Measurements from ENCODE around the gene AATK.
"Not testable (repeated sequence)": the region's sequence is repeated elsewhere in the genome, so short reads cannot be mapped to it uniquely, and the experiment has no call there.

AATK gene

DNA sequence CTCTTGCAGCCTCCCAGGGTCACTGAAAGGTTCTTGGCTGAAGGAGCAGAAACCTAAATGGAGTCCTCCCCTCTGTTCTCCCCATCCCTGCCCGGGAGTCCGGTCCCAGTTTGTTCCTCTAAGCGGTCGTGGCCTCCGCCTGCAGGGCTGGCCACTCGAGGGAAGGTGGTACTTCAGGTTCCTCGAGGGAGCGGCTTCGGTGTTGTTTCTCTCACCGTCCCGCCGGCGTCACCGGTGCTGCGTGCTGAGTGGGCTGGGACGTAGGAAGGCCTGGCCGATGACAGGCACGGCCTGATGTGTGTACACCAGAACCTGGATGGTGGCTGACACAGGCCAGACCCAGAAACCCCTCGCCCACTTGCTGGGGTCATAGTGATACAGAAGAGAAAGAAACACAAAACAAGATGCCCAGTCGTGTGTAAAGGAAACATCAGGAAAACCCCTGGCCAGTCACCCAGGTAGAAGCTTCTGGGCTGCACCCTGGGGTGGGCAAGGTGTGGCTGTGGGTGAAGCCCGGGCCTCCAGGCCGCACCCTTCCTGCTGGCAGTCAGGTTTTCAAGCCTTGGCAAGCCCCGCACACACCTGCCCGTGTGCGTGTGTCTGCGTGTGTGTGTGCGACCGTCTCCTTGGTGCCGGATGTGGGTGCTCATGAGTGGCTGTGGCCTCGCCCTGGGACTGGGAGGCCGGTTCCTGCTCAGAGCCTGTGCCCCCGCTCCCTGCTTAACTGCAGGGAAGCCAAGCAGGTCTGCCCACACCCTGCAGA, 79.1 kb downstream of the AATK start:
- Histone ChIP-seq H3K4me1 (ENCODE audit: control insufficient read depth, insufficient read depth, low read length) (peaks cover 6% of the 10 kb centered on the region), H3K4me3 (ENCODE audit: low read length) (no peak overlapping the region)

DNA sequence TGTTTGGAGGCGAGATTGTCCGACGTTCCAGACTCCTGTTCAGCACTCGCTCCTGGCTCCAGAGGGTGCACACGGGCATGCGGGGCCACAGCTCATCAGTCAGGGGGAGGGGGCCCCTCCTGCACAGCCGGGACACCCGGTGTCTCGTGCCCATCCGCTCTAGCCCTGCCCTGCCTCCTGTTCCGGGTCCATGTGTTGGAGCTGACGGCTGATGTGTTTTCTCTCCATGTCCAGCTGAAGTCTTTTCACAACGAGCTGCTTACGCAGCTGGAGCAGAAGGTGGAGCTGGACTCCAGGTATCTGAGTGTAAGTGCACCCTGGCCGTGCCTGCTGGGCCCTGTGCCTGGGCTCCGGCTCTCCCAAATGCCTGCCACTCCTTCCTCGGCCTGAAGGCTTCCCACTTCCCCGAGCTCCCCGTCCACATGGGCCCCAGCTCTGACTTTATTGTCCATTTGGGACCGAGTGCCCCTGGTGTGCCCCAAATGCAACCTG, 80.6 kb downstream of the AATK start:
- no peak overlapping the region for H3K4me3 ChIP-seq (ENCODE audit: low read length)
- H3K4me2 ChIP-seq (ENCODE audit: low read length), result no peak overlapping the region
- H3K36me3 ChIP-seq (ENCODE audit: insufficient read depth, low read length), result peaks cover 13% of the 10 kb centered on the region
- no peaks in the 10 kb centered on the region for H3K9me3 ChIP-seq (replicated peaks; ENCODE audit: low read length)
- H3K4me1 ChIP-seq (ENCODE audit: control insufficient read depth, insufficient read depth, low read length), result peaks cover 3% of the 10 kb centered on the region
- no peaks in the 10 kb centered on the region for H3K27me3 ChIP-seq (ENCODE audit: control insufficient read depth, insufficient read depth, low read length)
- no peak overlapping the region for H3K9ac ChIP-seq (ENCODE audit: low read depth, low read length)

More for the DNA sequence above, 79.1 kb downstream of the AATK start:
- H3K9me3 ChIP-seq (replicated peaks; ENCODE audit: low read length), result no peaks in the 10 kb centered on the region
- H3K9ac ChIP-seq (ENCODE audit: low read depth, low read length), result no peak overlapping the region
- H3K36me3 ChIP-seq (ENCODE audit: insufficient read depth, low read length), result peaks cover 13% of the 10 kb centered on the region
- H3K27me3 ChIP-seq (ENCODE audit: control insufficient read depth, insufficient read depth, low read length), result no peaks in the 10 kb centered on the region
- no peak overlapping the region for H3K4me2 ChIP-seq (ENCODE audit: low read length)

- Histone ChIP-seq H3K9ac (ENCODE audit: low read depth, low read length) (no peak overlapping the region), H3K4me3 (ENCODE audit: low read length) (no peak overlapping the region)
Observed at GRCh38 chr17:81084680-81085419, 81.2 kb downstream of the AATK start.

DNA sequence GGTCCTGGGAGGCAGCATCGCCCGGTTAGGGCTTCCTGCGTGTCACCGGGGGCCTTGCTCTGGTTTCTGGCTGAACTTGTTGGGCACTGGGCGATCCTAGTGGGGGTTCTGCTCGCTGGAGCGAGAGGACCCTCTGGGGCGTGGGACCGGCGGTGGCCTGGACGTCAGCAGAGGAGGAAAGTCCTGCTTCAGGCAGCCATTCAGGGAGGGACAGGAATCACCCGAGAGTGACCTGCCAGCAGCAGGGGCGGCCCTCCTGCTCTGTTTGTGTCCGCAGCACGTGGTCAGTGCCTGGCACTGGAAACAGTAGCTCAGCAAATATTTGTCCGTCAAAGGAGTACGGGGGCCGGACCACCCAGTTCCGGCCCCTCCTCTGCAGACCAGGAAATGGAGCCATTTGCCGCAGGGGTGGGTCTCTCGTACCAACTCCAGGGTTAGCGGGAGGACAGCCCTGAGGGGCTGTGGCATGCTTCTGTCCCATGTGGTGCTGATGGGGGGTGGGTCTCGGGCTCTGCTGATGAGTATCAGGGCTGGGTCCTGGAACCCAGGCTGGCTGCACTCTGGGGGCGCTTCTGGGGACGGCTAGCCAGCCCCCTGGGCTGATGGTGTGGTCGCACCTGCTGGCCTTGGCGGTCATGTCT, 82.8 kb downstream of the AATK start:
- Histone ChIP-seq H3K4me2 (ENCODE audit: low read length) (no peak overlapping the region), H3K4me3 (ENCODE audit: low read length) (no peak overlapping the region), H3K9ac (ENCODE audit: low read depth, low read length) (no peak overlapping the region), H3K36me3 (ENCODE audit: insufficient read depth, low read length) (peaks cover 8% of the 10 kb centered on the region), H3K9me3 (replicated peaks; ENCODE audit: low read length) (no peaks in the 10 kb centered on the region), H3K4me1 (ENCODE audit: control insufficient read depth, insufficient read depth, low read length) (no peaks in the 10 kb centered on the region), H3K27me3 (ENCODE audit: control insufficient read depth, insufficient read depth, low read length) (no peaks in the 10 kb centered on the region)

More at GRCh38 chr17:81084680-81085419, 81.2 kb downstream of the AATK start:
- no peak overlapping the region for H3K4me2 ChIP-seq (ENCODE audit: low read length)
- H3K36me3 ChIP-seq (ENCODE audit: insufficient read depth, low read length), result peaks cover 13% of the 10 kb centered on the region
- no peaks in the 10 kb centered on the region for H3K9me3 ChIP-seq (replicated peaks; ENCODE audit: low read length)
- no peaks in the 10 kb centered on the region for H3K27me3 ChIP-seq (ENCODE audit: control insufficient read depth, insufficient read depth, low read length)
- H3K4me1 ChIP-seq (ENCODE audit: control insufficient read depth, insufficient read depth, low read length), result no peaks in the 10 kb centered on the region

GRCh38 chr17:81082177-81083073, 83.6 kb downstream of the AATK start:
- peaks cover 8% of the 10 kb centered on the region for H3K36me3 ChIP-seq (ENCODE audit: insufficient read depth, low read length)
- no peaks in the 10 kb centered on the region for H3K27me3 ChIP-seq (ENCODE audit: control insufficient read depth, insufficient read depth, low read length)
- H3K9me3 ChIP-seq (replicated peaks; ENCODE audit: low read length), result no peaks in the 10 kb centered on the region
- H3K4me2 ChIP-seq (ENCODE audit: low read length), result no peak overlapping the region
- no peaks in the 10 kb centered on the region for H3K4me1 ChIP-seq (ENCODE audit: control insufficient read depth, insufficient read depth, low read length)
- H3K4me3 ChIP-seq (ENCODE audit: low read length), result no peak overlapping the region
- no peak overlapping the region for H3K9ac ChIP-seq (ENCODE audit: low read depth, low read length)

DNA sequence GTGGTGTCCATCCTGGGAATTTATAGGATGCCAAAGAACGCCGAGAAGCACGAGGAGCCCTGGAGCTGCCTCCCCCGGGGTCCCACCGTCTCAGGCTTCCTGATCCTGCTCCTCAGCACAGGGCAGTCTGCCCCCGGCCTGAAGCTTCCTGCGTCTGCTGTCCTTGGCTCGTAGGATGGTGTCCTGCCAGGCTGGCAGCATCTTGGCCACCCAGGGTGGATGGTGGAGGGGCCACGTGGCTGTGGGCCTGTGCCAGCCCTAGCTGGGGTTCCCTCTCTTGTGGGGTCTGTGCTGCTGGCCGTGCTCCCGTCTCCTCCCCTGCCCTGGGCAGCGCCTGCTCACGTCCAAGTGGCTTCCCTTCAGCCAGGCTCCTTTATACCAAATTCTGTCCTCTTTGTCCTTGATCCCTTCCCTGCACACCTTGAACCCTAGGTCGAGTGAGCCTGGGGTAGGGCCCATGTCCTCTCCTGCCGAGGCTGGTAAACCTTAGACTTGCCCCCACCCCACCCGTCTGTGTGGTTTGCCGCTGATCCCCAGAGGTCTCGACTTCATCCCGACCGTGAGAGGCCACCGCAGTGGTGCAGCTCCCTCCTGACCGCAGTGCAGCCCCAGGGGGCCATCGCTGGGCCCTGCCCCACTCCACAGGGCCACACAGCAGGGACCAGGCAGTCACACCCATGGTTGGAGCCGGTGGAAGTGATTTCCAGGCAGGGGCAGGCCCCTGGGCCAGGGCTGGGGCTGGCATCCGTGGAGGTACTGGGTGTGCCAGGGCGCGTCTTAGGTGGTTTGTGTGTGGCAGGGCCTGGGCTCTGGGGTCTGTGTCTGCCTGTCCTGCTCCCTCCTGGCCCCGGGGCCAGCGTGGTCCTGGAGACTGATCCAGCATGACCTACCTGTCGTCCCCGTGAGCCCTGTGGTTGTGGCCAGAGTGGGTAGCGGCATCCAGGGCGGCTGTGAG, 84.5 kb downstream of the AATK start:
- no peak overlapping the region for H3K9ac ChIP-seq (ENCODE audit: low read depth, low read length)
- H3K4me1 ChIP-seq (ENCODE audit: control insufficient read depth, insufficient read depth, low read length), result no peaks in the 10 kb centered on the region
- peaks cover 8% of the 10 kb centered on the region for H3K36me3 ChIP-seq (ENCODE audit: insufficient read depth, low read length)
- no peak overlapping the region for H3K4me3 ChIP-seq (ENCODE audit: low read length)
- H3K27me3 ChIP-seq (ENCODE audit: control insufficient read depth, insufficient read depth, low read length), result no peaks in the 10 kb centered on the region
- H3K4me2 ChIP-seq (ENCODE audit: low read length), result no peak overlapping the region
- no peaks in the 10 kb centered on the region for H3K9me3 ChIP-seq (replicated peaks; ENCODE audit: low read length)

DNA sequence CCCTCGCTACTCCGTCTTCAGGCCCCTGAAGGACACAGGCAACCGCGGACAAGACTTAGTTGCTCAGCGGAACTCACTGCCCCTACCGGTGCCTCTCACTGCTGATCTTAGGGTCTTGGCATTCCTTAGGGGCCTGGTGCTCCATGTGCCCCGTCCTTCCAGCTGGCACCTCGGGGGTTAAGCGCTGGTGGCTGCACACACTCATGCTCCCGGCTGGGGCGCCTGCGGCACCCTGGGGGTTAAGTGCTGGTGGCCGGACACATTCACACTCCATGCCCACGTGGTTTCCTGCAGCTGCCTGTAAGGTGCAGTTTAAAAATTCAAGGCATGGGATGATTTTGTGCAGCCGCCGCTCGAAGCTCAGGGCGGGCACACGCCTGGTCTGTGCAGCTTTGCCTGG, 86.0 kb downstream of the AATK start:
- Histone ChIP-seq H3K9me3 (replicated peaks; ENCODE audit: low read length) (no peaks in the 10 kb centered on the region), H3K27me3 (ENCODE audit: control insufficient read depth, insufficient read depth, low read length) (no peaks in the 10 kb centered on the region), H3K9ac (ENCODE audit: low read depth, low read length) (no peak overlapping the region), H3K4me2 (ENCODE audit: low read length) (no peak overlapping the region), H3K4me3 (ENCODE audit: low read length) (no peak overlapping the region), H3K4me1 (ENCODE audit: control insufficient read depth, insufficient read depth, low read length) (no peaks in the 10 kb centered on the region), H3K36me3 (ENCODE audit: insufficient read depth, low read length) (no peaks in the 10 kb centered on the region)

GRCh38 chr17:81078026-81078913, 87.8 kb downstream of the AATK start:
- H3K4me3 ChIP-seq (ENCODE audit: low read length); H3K9me3 ChIP-seq (replicated peaks; ENCODE audit: low read length); H3K27me3 ChIP-seq (ENCODE audit: control insufficient read depth, insufficient read depth, low read length); H3K4me1 ChIP-seq (ENCODE audit: control insufficient read depth, insufficient read depth, low read length); H3K9ac ChIP-seq (ENCODE audit: low read depth, low read length); H3K4me2 ChIP-seq (ENCODE audit: low read length); H3K36me3 ChIP-seq (ENCODE audit: insufficient read depth, low read length): not testable (repeated sequence)

DNA sequence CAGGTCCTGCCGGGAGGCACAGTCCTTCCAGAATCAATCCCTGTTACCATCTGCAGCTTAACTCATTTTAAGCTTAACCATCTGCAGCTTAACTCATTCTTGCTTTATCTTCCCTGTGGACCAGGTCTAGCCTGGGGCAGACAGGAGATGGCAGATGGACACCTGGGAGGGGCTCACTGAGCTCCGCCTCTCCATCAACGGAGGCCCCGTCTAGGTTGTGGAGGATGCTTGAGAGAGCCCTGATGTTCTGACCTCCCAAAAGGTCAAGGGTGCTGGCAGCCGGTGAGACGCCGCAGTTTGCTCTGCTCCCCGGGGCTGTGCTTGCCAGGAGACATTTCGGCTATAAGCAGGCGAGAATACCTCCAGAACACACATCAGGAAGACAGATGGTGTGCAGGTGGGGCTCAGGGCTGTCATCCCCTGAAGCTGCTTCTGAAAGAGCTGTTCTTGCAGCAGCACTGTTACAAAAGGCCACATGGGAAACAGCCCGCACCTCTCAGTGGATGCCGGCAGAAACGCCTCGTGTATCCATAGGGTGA, 89.8 kb downstream of the AATK start:
- Histone ChIP-seq H3K4me2 (ENCODE audit: low read length) (no peak overlapping the region), H3K4me3 (ENCODE audit: low read length) (no peak overlapping the region), H3K9me3 (replicated peaks; ENCODE audit: low read length) (no peaks in the 10 kb centered on the region), H3K36me3 (ENCODE audit: insufficient read depth, low read length) (no peaks in the 10 kb centered on the region), H3K4me1 (ENCODE audit: control insufficient read depth, insufficient read depth, low read length) (no peaks in the 10 kb centered on the region), H3K9ac (ENCODE audit: low read depth, low read length) (no peak overlapping the region), H3K27me3 (ENCODE audit: control insufficient read depth, insufficient read depth, low read length) (no peaks in the 10 kb centered on the region)
